AG09309 (cell line): ENCODE data around the gene COL23A1.

Experiments
- DNase-seq: peaks from one replicate; pipeline ENCODE4 v3.0.0-alpha.2; 2010; ENCODE audit warnings: low read depth
- H3K4me3 ChIP-seq: 2 replicates; pipeline ENCODE4 v1.5.1; 2011; ENCODE audit warnings: mild to moderate bottlenecking, low read depth, low read length, moderate library complexity; ENCODE audit not compliant: control insufficient read depth
- TF ChIP-seq, protein P1 (sequence below): IDR thresholded peaks from 2 replicates; pipeline ENCODE4 v1.5.1; 2011; ENCODE audit warnings: mild to moderate bottlenecking, low read depth, low read length, inconsistent platforms; ENCODE audit not compliant: insufficient read depth, control insufficient read depth; ENCODE audit errors: missing control alignments

The COL23A1 gene

GRCh38 chr5:178368274-178368673 is 221.9 kb downstream of the COL23A1 start:
- DNase-seq, result no peak
- no peak overlapping the region for H3K4me3 ChIP-seq
- TF ChIP-seq, protein P1, sequence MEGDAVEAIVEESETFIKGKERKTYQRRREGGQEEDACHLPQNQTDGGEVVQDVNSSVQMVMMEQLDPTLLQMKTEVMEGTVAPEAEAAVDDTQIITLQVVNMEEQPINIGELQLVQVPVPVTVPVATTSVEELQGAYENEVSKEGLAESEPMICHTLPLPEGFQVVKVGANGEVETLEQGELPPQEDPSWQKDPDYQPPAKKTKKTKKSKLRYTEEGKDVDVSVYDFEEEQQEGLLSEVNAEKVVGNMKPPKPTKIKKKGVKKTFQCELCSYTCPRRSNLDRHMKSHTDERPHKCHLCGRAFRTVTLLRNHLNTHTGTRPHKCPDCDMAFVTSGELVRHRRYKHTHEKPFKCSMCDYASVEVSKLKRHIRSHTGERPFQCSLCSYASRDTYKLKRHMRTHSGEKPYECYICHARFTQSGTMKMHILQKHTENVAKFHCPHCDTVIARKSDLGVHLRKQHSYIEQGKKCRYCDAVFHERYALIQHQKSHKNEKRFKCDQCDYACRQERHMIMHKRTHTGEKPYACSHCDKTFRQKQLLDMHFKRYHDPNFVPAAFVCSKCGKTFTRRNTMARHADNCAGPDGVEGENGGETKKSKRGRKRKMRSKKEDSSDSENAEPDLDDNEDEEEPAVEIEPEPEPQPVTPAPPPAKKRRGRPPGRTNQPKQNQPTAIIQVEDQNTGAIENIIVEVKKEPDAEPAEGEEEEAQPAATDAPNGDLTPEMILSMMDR, result no peak

DNA sequence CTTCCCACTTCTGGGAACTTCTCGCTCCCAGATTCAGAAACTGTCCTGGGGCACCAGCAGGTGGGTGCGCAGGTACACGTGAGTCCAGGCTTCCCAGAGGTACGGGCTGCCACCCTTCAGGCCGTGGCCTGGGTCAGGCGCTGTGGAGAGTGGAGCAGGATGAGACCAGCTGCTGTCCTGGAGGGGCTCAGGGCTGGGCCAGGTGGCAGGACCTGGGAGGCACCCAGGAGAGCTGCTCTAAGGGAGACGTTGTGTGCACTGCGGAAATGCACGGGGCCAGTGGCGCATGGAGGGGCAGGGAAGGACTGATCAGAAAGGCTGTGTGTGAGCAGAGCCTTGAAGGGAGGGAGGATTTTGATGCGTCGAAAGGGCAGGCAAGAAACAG is 222.5 kb downstream of the COL23A1 start:
- TF ChIP-seq, protein P1, result no peak
- DNase-seq, result no peak
- H3K4me3 ChIP-seq, result no peak overlapping the region

DNA sequence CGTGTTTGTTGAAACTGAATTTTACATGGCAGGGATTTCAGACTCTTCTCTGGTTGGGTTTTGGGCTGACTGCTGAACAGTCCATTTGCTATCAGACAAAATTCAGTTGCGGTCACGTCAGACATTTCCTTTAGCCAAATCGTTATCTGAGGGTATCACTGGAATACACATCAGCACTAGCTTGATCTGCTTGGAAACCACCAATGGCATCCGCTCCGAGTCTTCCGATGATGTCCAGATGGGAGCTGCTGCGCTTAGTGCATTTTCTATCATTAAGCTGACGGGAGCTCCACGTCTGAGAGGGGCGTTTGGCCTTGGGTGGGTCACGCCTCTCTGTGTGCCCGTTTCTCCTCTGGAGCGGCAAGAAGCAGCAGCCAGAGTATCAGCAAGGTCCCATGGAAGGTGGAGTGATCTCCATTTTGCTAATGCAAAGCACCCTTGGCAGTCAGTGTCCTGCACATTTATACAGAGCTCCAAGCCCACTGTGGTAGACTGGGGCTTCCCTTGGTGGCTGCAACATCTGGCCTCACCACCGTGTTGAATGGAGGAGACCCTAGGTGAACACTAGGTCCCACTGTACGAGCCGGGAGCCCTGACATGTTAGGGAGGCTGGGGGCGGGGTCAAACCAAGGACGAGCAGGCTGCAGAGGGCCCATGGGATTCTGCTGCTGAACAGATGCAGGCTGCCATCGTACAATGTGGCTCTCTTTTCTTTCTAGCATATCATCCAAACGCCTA is 223.0 kb downstream of the COL23A1 start:
- no peak for DNase-seq
- TF ChIP-seq, protein P1, result no peak
- H3K4me3 ChIP-seq, result no peak overlapping the region

DNA sequence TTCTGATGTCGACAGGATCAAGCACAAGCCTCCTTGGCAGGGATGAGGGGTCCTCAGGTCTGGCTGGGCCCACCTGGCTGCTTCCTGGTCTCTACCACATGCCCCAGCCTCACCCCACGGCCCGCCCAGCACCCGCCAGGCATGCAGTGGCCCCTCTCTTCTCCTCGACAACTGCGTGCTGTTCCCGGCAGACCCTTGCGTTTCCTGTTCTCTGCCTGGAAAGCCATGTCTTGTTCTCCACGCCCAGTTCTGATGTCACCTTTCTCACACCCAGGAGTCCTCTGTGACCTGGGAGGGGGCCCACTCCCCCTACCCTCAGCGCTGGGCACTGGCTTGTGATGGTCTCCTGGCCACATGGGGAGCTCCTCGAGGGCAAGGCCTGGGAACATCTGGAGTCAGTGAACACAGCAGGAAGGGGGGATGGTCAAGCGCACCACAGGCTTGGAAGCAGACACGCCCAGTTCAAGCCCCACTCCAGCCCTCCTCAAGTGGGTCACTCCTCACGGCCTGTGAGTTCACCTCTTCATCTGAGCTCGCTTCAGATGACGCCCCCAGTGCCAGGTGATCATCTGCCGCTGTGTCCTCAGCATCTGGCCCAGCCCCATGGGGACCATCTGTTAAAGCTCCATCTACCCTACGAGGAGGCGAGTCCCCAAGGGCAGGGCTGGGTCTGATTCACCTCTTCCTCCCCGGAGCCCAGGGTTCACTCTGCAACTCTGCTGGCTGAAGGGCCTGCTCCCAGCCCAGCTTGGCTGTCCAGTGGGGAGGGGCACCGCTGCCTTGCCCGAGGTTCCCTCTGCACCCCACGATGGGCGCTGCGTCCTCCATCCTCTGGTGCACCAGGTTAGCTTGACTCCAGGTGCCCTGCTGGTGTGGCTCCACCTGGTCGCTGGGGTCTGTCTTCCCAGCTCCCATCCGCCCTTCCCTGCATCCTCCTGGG is 224.4 kb downstream of the COL23A1 start:
- TF ChIP-seq, protein P1, result no peak
- DNase-seq, result no peak
- H3K4me3 ChIP-seq, result no peak overlapping the region

- TF ChIP-seq, protein P1, result no peak
- H3K4me3 ChIP-seq, result no peak overlapping the region
- no peak for DNase-seq
Measured at GRCh38 chr5:178364326-178364675, 225.9 kb downstream of the COL23A1 start.

DNA sequence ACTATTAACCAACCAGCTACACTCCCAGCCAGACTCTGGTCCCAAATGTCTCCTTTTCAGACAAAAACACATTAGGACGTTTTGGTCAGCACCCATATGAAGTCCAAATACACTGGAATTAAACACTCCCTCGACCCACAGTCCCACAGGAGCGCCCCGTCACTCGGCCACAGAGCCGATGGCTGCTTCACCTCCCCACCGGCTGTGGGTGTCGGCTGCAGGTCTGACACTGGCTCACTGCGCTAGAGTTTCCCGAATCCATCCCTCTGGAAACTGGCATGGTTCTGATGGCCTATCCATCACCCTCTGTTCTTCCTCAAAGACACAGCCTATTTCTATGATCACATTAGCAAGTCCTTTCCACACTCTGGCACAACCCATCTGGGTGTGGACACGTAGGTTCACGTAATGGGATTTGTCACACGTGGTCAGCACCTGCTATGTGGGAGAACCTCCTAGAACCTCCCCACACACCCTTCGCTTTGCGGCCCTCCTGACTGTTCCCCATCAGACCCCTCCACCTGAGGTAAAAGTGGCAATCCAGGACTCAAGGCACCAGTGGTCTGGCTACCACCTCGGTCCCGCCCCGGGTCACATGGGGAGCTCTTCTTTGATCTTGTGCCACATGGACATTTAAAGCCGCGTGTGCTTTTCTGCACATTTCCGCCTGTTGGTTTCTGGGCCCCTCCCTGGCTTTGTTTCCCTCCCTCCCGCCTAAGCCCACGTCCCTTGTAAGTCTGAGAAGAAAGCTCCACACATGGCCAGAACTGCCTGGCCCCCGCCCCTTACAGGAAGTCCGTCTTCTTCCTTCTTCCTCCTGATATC is 226.5 kb downstream of the COL23A1 start:
- TF ChIP-seq, protein P1, result no peak
- no peak for DNase-seq
- H3K4me3 ChIP-seq, result no peak overlapping the region
